ENCODE data around the gene RFLNA.
A peak's percentile ranks its signal among the peaks of the same experiment; 100 is the strongest.

RFLNA gene

DNA sequence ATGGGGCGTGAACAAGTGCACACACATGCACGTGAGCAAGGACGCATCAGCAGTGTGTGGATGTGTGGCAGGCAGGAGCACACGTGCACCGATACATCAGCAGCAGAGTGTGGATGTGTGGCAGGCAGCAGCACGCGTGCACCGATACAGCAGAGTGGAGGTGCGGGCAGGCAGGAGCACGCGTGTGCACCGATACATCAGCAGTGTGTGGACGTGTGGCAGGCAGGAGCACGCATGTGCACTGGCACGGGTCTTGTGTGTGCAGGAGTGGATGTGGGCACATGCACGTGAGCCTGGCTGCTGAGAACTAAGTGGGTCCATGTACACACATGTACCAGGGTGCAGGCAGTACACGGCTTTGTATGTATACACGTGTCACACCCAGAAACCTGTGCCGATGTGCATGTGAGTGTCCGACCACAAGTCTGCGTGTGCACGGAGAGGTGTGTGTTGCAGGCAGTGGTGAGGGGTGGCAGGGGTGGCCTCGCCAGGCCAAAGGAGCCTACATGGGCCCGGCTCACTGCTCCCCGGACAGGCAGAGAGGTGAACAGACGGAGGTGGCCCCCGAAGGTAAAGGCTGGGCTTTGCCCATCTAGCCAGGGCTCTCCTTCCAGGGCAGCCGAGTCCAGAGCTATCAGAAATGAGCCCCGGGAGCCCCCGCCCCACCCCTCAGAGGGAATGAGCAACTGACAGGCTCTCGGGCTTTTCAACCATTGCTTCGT lies 53.9 kb downstream of the RFLNA start:
- Histone ChIP-seq H3K4me1 (peaks cover 7% of the 10 kb centered on the region), H3K36me3 (peaks cover 93% of the 10 kb centered on the region), H3K4me3 (ENCODE audit: low read depth, low read length) (no peak overlapping the region), H3K27me3 (no peaks in the 10 kb centered on the region), H3K9me3 (no peaks in the 10 kb centered on the region)
- TF ChIP-seq CTCF (IDR thresholded peaks at IDR 0.05; ENCODE audit: low read depth, low read length) = no peak
- no peak for DNase-seq

GRCh38 chr12:124350491-124350890 lies 55.6 kb downstream of the RFLNA start:
- no peak overlapping the region for H3K4me3 ChIP-seq (ENCODE audit: low read depth, low read length)
- H3K36me3 ChIP-seq = peaks cover 91% of the 10 kb centered on the region
- peaks cover 7% of the 10 kb centered on the region for H3K4me1 ChIP-seq
- no peak for TF ChIP-seq CTCF (IDR thresholded peaks at IDR 0.05; ENCODE audit: low read depth, low read length)
- no peak for DNase-seq
- no peaks in the 10 kb centered on the region for H3K27me3 ChIP-seq
- H3K9me3 ChIP-seq = no peaks in the 10 kb centered on the region

DNA sequence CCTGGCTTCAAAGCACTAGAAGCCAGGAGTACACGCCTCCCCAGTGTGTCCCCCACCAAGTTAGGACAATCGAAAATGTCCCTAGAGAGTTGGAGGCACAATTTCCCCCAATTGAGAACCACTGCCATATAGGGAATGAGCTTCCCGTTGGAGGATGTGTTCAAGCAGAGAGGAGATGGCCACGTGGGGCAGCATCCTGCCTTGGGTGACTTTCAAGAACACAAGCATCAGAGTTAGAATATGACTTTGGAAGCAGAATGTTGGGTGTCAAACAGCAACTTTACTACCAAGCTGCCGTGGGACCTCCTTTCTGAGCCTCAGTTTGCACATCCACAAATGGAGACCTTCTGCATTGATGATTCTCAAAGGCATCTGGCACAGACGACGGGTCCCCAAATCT lies 56.5 kb downstream of the RFLNA start:
- Histone ChIP-seq H3K27me3 (no peaks in the 10 kb centered on the region), H3K4me1 (peaks cover 7% of the 10 kb centered on the region), H3K36me3 (peaks cover 91% of the 10 kb centered on the region)

GRCh38 chr12:124352257-124352656 lies 57.4 kb downstream of the RFLNA start:
- H3K27me3 ChIP-seq = no peaks in the 10 kb centered on the region
- H3K4me3 ChIP-seq (ENCODE audit: low read depth, low read length) = no peak overlapping the region
- H3K36me3 ChIP-seq = peaks cover 91% of the 10 kb centered on the region
- no peak for DNase-seq
- no peak for TF ChIP-seq CTCF (IDR thresholded peaks at IDR 0.05; ENCODE audit: low read depth, low read length)
- peaks cover 7% of the 10 kb centered on the region for H3K4me1 ChIP-seq
- H3K9me3 ChIP-seq = no peaks in the 10 kb centered on the region

More for the DNA sequence above, 56.5 kb downstream of the RFLNA start:
- DNase-seq = no peak
- no peak overlapping the region for H3K4me3 ChIP-seq (ENCODE audit: low read depth, low read length)
- no peaks in the 10 kb centered on the region for H3K9me3 ChIP-seq
- no peak for TF ChIP-seq CTCF (IDR thresholded peaks at IDR 0.05; ENCODE audit: low read depth, low read length)

DNA sequence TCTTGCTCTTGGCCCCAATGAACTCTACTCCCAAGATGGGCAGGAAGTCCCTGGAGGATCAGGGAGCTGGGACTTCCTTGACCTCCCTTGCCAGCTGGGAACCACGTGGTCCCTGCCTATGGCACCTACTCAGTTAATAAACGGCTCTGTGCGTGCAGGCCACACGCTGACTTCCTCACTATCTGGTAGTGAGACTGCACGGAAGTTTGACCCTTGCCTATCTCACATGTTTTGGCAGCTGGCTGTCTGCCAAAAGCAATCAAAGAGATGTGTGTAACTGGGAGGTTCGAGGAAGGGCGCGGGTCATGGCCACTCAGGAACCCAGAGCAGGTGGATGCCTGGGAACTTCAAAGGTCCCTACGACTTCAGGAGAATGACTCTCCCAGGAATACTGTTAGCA lies 57.9 kb downstream of the RFLNA start:
- DNase-seq = peak; percentile 51
- H3K27me3 ChIP-seq = no peaks in the 10 kb centered on the region
- H3K4me3 ChIP-seq (ENCODE audit: low read depth, low read length) = no peak overlapping the region
- TF ChIP-seq CTCF (IDR thresholded peaks at IDR 0.05; ENCODE audit: low read depth, low read length) = no peak
- H3K9me3 ChIP-seq = no peaks in the 10 kb centered on the region
- peaks cover 7% of the 10 kb centered on the region for H3K4me1 ChIP-seq
- peaks cover 88% of the 10 kb centered on the region for H3K36me3 ChIP-seq

DNA sequence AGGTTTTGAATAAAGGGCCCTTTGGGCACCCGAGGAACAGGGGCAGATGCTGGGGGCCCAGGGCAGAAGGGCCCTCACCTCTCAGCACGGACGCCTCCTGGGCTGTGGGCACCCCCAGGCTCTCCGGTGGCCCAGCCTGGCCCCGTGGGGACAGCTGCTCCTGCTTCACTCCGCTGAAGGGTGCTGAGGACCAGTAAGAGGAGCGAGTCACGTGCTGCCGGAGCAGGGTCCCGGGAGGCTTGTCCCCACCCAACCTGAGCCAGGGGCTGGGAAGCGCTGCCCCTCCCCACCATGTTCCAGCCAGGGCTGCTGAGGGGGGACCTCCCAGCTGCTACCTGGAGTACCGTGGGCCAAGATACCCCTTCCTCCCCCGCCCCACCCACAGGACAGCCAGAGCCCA lies 59.5 kb downstream of the RFLNA start:
- Histone ChIP-seq H3K9me3 (no peaks in the 10 kb centered on the region), H3K4me3 (ENCODE audit: low read depth, low read length) (no peak overlapping the region), H3K4me1 (peaks cover 12% of the 10 kb centered on the region), H3K36me3 (peaks cover 88% of the 10 kb centered on the region), H3K27me3 (no peaks in the 10 kb centered on the region)
- TF ChIP-seq CTCF (IDR thresholded peaks at IDR 0.05; ENCODE audit: low read depth, low read length) = no peak
- no peak for DNase-seq
